HEK293 (cell line): ENCODE data around the gene DKKL1.

Source experiments
- CTCF ChIP-seq: fragments of 450-650 bp; formaldehyde crosslinking; IDR thresholded peaks from 2 replicates; pipeline ENCODE4 v1.5.1; 2016; ENCODE audit warnings: missing biosample characterization, missing genetic modification characterization
- HOXA7 ChIP-seq: sonication (generic); formaldehyde crosslinking; IDR thresholded peaks from 2 replicates; pipeline ENCODE4 v1.8.1; 2022; ENCODE audit warnings: missing genetic modification reagents, borderline replicate concordance
- ZNF274 ChIP-seq, 2 experiments: fragments of 200-500 bp in 1 of 2; fragments of 450-650 bp in 1 of 2; sonication (Bioruptor generic) in 1 of 2; formaldehyde crosslinking in 1 of 2; IDR thresholded peaks; 2 replicates each; pipeline versions ENCODE4 v1.5.1 to v1.6.1; 2014 to 2016; ENCODE audit warnings: borderline replicate concordance in 1 of 2, inconsistent platforms in 1 of 2, low read length in 1 of 2, missing biosample characterization in 1 of 2, missing genetic modification characterization in 1 of 2
- ZNF391 ChIP-seq: fragments of 450-650 bp; formaldehyde crosslinking; IDR thresholded peaks from 2 replicates; pipeline ENCODE4 v1.5.1; 2016; ENCODE audit warnings: low read depth, missing biosample characterization, missing genetic modification characterization, borderline replicate concordance
- ZNF639 ChIP-seq: fragments of 450-650 bp; formaldehyde crosslinking; IDR thresholded peaks from 2 replicates; pipeline ENCODE4 v1.5.1; 2016; ENCODE audit warnings: missing biosample characterization, missing genetic modification characterization
- ZNF747 ChIP-seq: fragments of 450-650 bp; formaldehyde crosslinking; IDR thresholded peaks from 2 replicates; pipeline ENCODE4 v1.5.1; 2016; ENCODE audit warnings: missing biosample characterization, missing genetic modification characterization

GRCh38 chr19:49338023-49338677, 25.5 kb upstream of the DKKL1 start:
- TF ChIP-seq HOXA7 (no peak), CTCF (tag by site-specific recombination) (no peak), ZNF747 (tag by site-specific recombination) (no peak), ZNF274 (IDR thresholded peaks at IDR 0.05; ENCODE audit: low read length) (no peak), ZNF274 (tag by site-specific recombination; IDR thresholded peaks at IDR 0.05; ENCODE audit: borderline replicate concordance) (no peak), ZNF391 (tag by site-specific recombination) (no peak), ZNF639 (tag by site-specific recombination) (no peak)
